HG03139 (cell line): ENCODE results near the gene CACNA2D4.

Experiments used
- ATAC-seq: cut with Tn5 transposase; IDR thresholded peaks from one replicate; pipeline ENCODE4 v1.9.1; 2021; ENCODE audit not compliant: unreplicated experiment

The CACNA2D4 gene

GRCh38 chr12:1790444-1790843, 128.0 kb downstream of the CACNA2D4 start:
- ATAC-seq = no peak

- no peak for ATAC-seq
Measured at GRCh38 chr12:1787714-1788113, 130.7 kb downstream of the CACNA2D4 start.

- no peak for ATAC-seq
Measured at GRCh38 chr12:1782215-1782614, 136.2 kb downstream of the CACNA2D4 start.

GRCh38 chr12:1781772-1782171, 136.7 kb downstream of the CACNA2D4 start:
- no peak for ATAC-seq

- ATAC-seq = no peak
Measured at GRCh38 chr12:1779783-1780182, 138.7 kb downstream of the CACNA2D4 start.

GRCh38 chr12:1778911-1779310, 139.5 kb downstream of the CACNA2D4 start:
- no peak for ATAC-seq

GRCh38 chr12:1777798-1778197, 140.7 kb downstream of the CACNA2D4 start:
- ATAC-seq = no peak

- no peak for ATAC-seq
Measured at GRCh38 chr12:1776170-1776921, 142.1 kb downstream of the CACNA2D4 start.

- no peak for ATAC-seq
Measured at GRCh38 chr12:1773937-1774655, 144.4 kb downstream of the CACNA2D4 start.

GRCh38 chr12:1769809-1770494, 148.5 kb downstream of the CACNA2D4 start:
- no peak for ATAC-seq

GRCh38 chr12:1768615-1769014, 149.8 kb downstream of the CACNA2D4 start:
- no peak for ATAC-seq

GRCh38 chr12:1767407-1768090, 150.9 kb downstream of the CACNA2D4 start:
- no peak for ATAC-seq

GRCh38 chr12:1766110-1766509, 152.3 kb downstream of the CACNA2D4 start:
- no peak for ATAC-seq

- no peak for ATAC-seq
Measured at GRCh38 chr12:1763153-1763552, 155.3 kb downstream of the CACNA2D4 start.

- ATAC-seq = no peak
Measured at GRCh38 chr12:1761857-1762256, 156.6 kb downstream of the CACNA2D4 start.

GRCh38 chr12:1760566-1761382, 157.7 kb downstream of the CACNA2D4 start:
- ATAC-seq = no peak

GRCh38 chr12:1758887-1759286, 159.6 kb downstream of the CACNA2D4 start:
- ATAC-seq = no peak

- ATAC-seq = no peak
Measured at GRCh38 chr12:1758376-1758775, 160.1 kb downstream of the CACNA2D4 start.

GRCh38 chr12:1750300-1750699, 168.2 kb downstream of the CACNA2D4 start:
- no peak for ATAC-seq

GRCh38 chr12:1749019-1749418, 169.4 kb downstream of the CACNA2D4 start:
- no peak for ATAC-seq
